A673 (cell line): Measurements from ENCODE around the gene ODAD4. TPM values are rescaled to one million over a fixed set of nuclear protein-coding genes. Genes with fewer than 3 reads are reported as not detected.
A peak's percentile ranks its signal among the peaks of the same experiment; 100 is the strongest.

Source experiments
- BruUV-seq: library from RNA; stranded (reverse); fragments of 400-500 nt; replicated peaks from 2 replicates; lab custom pipeline; 2021; lab: Mats Ljungman, UMichigan
- CTCF ChIA-PET: fragments of 300-600 bp; sonication (Branson Sonifier 250); formaldehyde crosslinking; loops from one replicate; lab custom pipeline; 2022; ENCODE audit warnings: antibody characterized with exemption; lab: Charles Lee
- POLR2A ChIA-PET: fragments of 300-600 bp; sonication (Branson Sonifier 250); formaldehyde crosslinking; loops from one replicate; lab custom pipeline; 2022; ENCODE audit warnings: antibody characterized with exemption; ENCODE audit not compliant: low non-redundant PET; lab: Charles Lee
- DNase-seq: peaks from one replicate; pipeline ENCODE4 v3.0.0-alpha.2; 2015; ENCODE audit warnings: low spot score
- H3K27ac ChIP-seq: fragments of 200-600 bp; sonication (generic); 2 replicates; pipeline ENCODE4 v1.5.1; 2016; ENCODE audit warnings: mixed run types, low read depth, mild to moderate bottlenecking, mixed read lengths, antibody characterized with exemption, low read length; ENCODE audit not compliant: poor library complexity, severe bottlenecking
- H3K27me3 ChIP-seq: fragments of 200-600 bp; sonication (generic); replicated peaks from 2 replicates; pipeline ENCODE4 v1.6.1; 2017; ENCODE audit warnings: mixed run types, low read depth, mild to moderate bottlenecking, mixed read lengths, antibody characterized with exemption, low read length; ENCODE audit not compliant: insufficient read depth, poor library complexity
- H3K36me3 ChIP-seq: fragments of 200-600 bp; sonication (generic); 2 replicates; pipeline ENCODE4 v1.6.1; 2016; ENCODE audit warnings: mixed run types, mild to moderate bottlenecking, mixed read lengths, antibody characterized with exemption, low read length; ENCODE audit not compliant: insufficient read depth, poor library complexity, severe bottlenecking
- H3K4me1 ChIP-seq: fragments of 200-600 bp; sonication (generic); 2 replicates; pipeline ENCODE4 v1.6.1; 2017; ENCODE audit warnings: mixed run types, mild to moderate bottlenecking, mixed read lengths, antibody characterized with exemption, low read length; ENCODE audit not compliant: insufficient read depth, poor library complexity, severe bottlenecking
- H3K4me3 ChIP-seq: fragments of 200-600 bp; sonication (generic); 2 replicates; pipeline ENCODE4 v1.5.1; 2016; ENCODE audit warnings: low read depth, mixed run types, mild to moderate bottlenecking, mixed read lengths, low read length; ENCODE audit not compliant: poor library complexity, severe bottlenecking
- H3K9me3 ChIP-seq: fragments of 200-600 bp; sonication (generic); 2 replicates; pipeline ENCODE4 v1.6.1; 2016; ENCODE audit warnings: mixed run types, low read depth, mild to moderate bottlenecking, mixed read lengths, antibody characterized with exemption, low read length; ENCODE audit not compliant: poor library complexity, severe bottlenecking
- CTCF ChIP-seq: fragments of 300-800, 200-600 bp; sonication (generic); conservative IDR thresholded peaks from 2 replicates; pipeline ENCODE4 v1.5.1; 2017; ENCODE audit warnings: low read depth, mild to moderate bottlenecking, antibody characterized with exemption, low read length, moderate library complexity, mixed read lengths
- EZH2 ChIP-seq: fragments of 200-600 bp; sonication (generic); IDR thresholded peaks from 2 replicates; pipeline ENCODE4 v1.6.1; 2017; ENCODE audit warnings: borderline replicate concordance, low read depth, mild to moderate bottlenecking, mixed read lengths, antibody characterized with exemption, low read length; ENCODE audit not compliant: poor library complexity, severe bottlenecking
- intact Hi-C: fragments of 100-400 bp; cut with micrococcal nuclease; formaldehyde crosslinking; loops from one replicate; pipeline ENCODE4 v1.10.0; 2022; ENCODE audit not compliant: unreplicated experiment
- total RNA-seq: library from RNA; stranded (reverse); gene quantifications from 2 replicates; pipeline ENCODE4 v1.2.3, GENCODE V29; 2021

The ODAD4 gene
- total RNA-seq, 1 experiment from 2014 or later: 0.97 TPM

- Histone ChIP-seq H3K36me3 (peaks cover 5% of the 10 kb centered on the region), H3K9me3 (no peaks in the 10 kb centered on the region), H3K4me1 (no peaks in the 10 kb centered on the region), H3K27me3 (no peaks in the 10 kb centered on the region), H3K27ac (peak within 1 kb of the TSS; percentile 82), H3K4me3 (peak within 1 kb of the TSS; percentile 66)
- intact Hi-C loops: loop anchor here (5.0 kb wide), 1 partner anchor 151 kb away; no protein-coding TSS in a partner anchor
- DNase-seq: peak; percentile 85
- TF ChIP-seq CTCF: no peak
- TF ChIP-seq EZH2: no peak
- CTCF ChIA-PET: interaction anchor here (0.6 to 1.0 kb wide), 2 partner anchors 28 to 52 kb away, joined by 5 to 9 read pairs; no protein-coding TSS in a partner anchor
- POLR2A ChIA-PET: interaction anchor here (0.6 to 1.0 kb wide), 4 partner anchors 34 to 87 kb away, joined by 4 to 8 read pairs (median 7); partner anchors contain the start of gene ODAD4
- no TSS peak for BruUV-seq
These were observed 36.2 kb downstream of the ODAD4 start, which contains the start of gene CNP for GRCh38 chr17:41966463-41967140. Gene CNP (plus strand): TSS chr17:41966795. CDS start chr17:41966885, 90 bp downstream.

GRCh38 chr17:41967141-41967920, 36.9 kb downstream of the ODAD4 start:
- Histone ChIP-seq H3K36me3 (peaks cover 7% of the 10 kb centered on the region), H3K4me1 (no peaks in the 10 kb centered on the region), H3K27me3 (no peaks in the 10 kb centered on the region), H3K27ac (peak overlapping the region; percentile 82), H3K9me3 (no peaks in the 10 kb centered on the region), H3K4me3 (peak overlapping the region; percentile 66)
- intact Hi-C loops: loop anchor here (5.0 kb wide), 1 partner anchor 150 kb away; no protein-coding TSS in a partner anchor
- no peak for TF ChIP-seq CTCF
- no peak for TF ChIP-seq EZH2
- POLR2A ChIA-PET: no interaction called here
- no peak for DNase-seq
- CTCF ChIA-PET: no interaction called here
- no TSS peak for BruUV-seq

GRCh38 chr17:41967921-41968578, 37.6 kb downstream of the ODAD4 start:
- H3K27me3 ChIP-seq: no peaks in the 10 kb centered on the region
- H3K4me3 ChIP-seq: peak overlapping the region; percentile 66
- peaks cover 11% of the 10 kb centered on the region for H3K36me3 ChIP-seq
- intact Hi-C loops: loop anchor here (5.0 kb wide), 1 partner anchor 149 kb away; no protein-coding TSS in a partner anchor
- H3K27ac ChIP-seq: no peak overlapping the region
- TF ChIP-seq CTCF: no peak
- no peak for TF ChIP-seq EZH2
- no peaks in the 10 kb centered on the region for H3K9me3 ChIP-seq
- BruUV-seq: no TSS peak
- CTCF ChIA-PET: no interaction called here
- no peak for DNase-seq
- no peaks in the 10 kb centered on the region for H3K4me1 ChIP-seq
- POLR2A ChIA-PET: no interaction called here
